ENCODE data around the gene SLIRP.

GRCh38 chr14:77746064-77746702 is 38.3 kb downstream of the SLIRP start:
- no peak for TF ChIP-seq POLR2A (IDR thresholded peaks at IDR 0.05; ENCODE audit: low read length)
- no peak for TF ChIP-seq GATA1 (IDR thresholded peaks at IDR 0.05; ENCODE audit: low read depth, low read length)
